Measurements from ENCODE around the gene DEK. TPM values are rescaled to one million over a fixed set of nuclear protein-coding genes. Genes with fewer than 3 reads are reported as not detected.

Gene DEK
- total RNA-seq, 1 experiment from 2014 or later = 108 TPM

- ChIA-PET RAD21 (ENCODE audit: low non-redundant PET in 1 of 2, low total read pairs in 2 of 2, uncharacterized antibody in 2 of 2, unreplicated experiment in 2 of 2) (no interaction called here), POLR2A (no interaction called here), CTCF (interaction anchor here (0.7 kb wide), 1 partner anchor 96 kb away, joined by 3 read pairs; no protein-coding TSS in a partner anchor)
- H3K4me2 ChIP-seq (ENCODE audit: low read length) = no peak overlapping the region
- no peaks in the 10 kb centered on the region for H3K36me3 ChIP-seq (ENCODE audit: control insufficient read depth in 1 of 2, insufficient read depth in 2 of 2, low read length in 2 of 2)
- peak; percentile 56 for TF ChIP-seq RAD21 (IDR thresholded peaks at IDR 0.05; ENCODE audit: low read depth)
- TF ChIP-seq CTCF (IDR thresholded peaks at IDR 0.05 in 2 of 3, conservative IDR thresholded peaks at IDR 0.05 in 1 of 3; ENCODE audit: borderline replicate concordance in 1 of 3, insufficient read depth in 1 of 3, low read depth in 2 of 3, low read length in 2 of 3) = peak in 1 of 3 experiments; percentile 24; a peak in 1 of 6 replicates
- TF ChIP-seq FOSL1 (IDR thresholded peaks at IDR 0.05; ENCODE audit: low read depth) = no peak
- ATAC-seq (peak; percentile 77), DNase-seq (ENCODE audit: low read depth, low spot score) (no peak)
- no peaks in the 10 kb centered on the region for H3K9me2 ChIP-seq (ENCODE audit: insufficient read depth)
- no peaks in the 10 kb centered on the region for H4K20me1 ChIP-seq (ENCODE audit: insufficient read depth)
- intact Hi-C loops (cut with micrococcal nuclease) = loop anchor here (10.0 kb wide), 1 partner anchor 478 kb away; no protein-coding TSS in a partner anchor
- BruUV-seq (replicated peaks) = no TSS peak
- no peak overlapping the region for H3K27ac ChIP-seq (ENCODE audit: low read depth, low read length)
- H3K27me3 ChIP-seq (ENCODE audit: insufficient read depth, low read length) = no peaks in the 10 kb centered on the region
- H3K4me1 ChIP-seq (ENCODE audit: control insufficient read depth in 1 of 2, insufficient read depth in 2 of 2, low read length in 2 of 2) = no peaks in the 10 kb centered on the region
- H3K9me3 ChIP-seq (ENCODE audit: control insufficient read depth in 1 of 2, insufficient read depth in 1 of 2, low read depth in 1 of 2, low read length in 2 of 2) = no peaks in the 10 kb centered on the region
- no peak overlapping the region for H2AFZ ChIP-seq (ENCODE audit: low read depth, low read length, poor library complexity, severe bottlenecking)
- H3K9ac ChIP-seq (ENCODE audit: low read length) = no peak overlapping the region
- no peak overlapping the region for H3K4me3 ChIP-seq (replicated peaks in 1 of 2; ENCODE audit: low read depth in 1 of 2, low read length in 2 of 2)
- H3K79me2 ChIP-seq (ENCODE audit: insufficient read depth, low read length) = no peaks in the 10 kb centered on the region
These were observed 38.5 kb upstream of the DEK start for GRCh38 chr6:18302561-18303439.

- Histone ChIP-seq H3K4me2 (ENCODE audit: low read length) (no peak overlapping the region), H3K9me2 (ENCODE audit: insufficient read depth) (no peaks in the 10 kb centered on the region), H4K20me1 (ENCODE audit: insufficient read depth) (no peaks in the 10 kb centered on the region), H3K9me3 (ENCODE audit: control insufficient read depth in 1 of 2, insufficient read depth in 1 of 2, low read depth in 1 of 2, low read length in 2 of 2) (no peaks in the 10 kb centered on the region), H3K36me3 (ENCODE audit: control insufficient read depth in 1 of 2, insufficient read depth in 2 of 2, low read length in 2 of 2) (no peaks in the 10 kb centered on the region), H3K9ac (ENCODE audit: low read length) (no peak overlapping the region), H2AFZ (ENCODE audit: low read depth, low read length, poor library complexity, severe bottlenecking) (no peak overlapping the region), H3K27me3 (ENCODE audit: insufficient read depth, low read length) (no peaks in the 10 kb centered on the region), H3K4me3 (replicated peaks in 1 of 2; ENCODE audit: low read depth in 1 of 2, low read length in 2 of 2) (no peak overlapping the region), H3K27ac (ENCODE audit: low read depth, low read length) (no peak overlapping the region), H3K4me1 (ENCODE audit: control insufficient read depth in 1 of 2, insufficient read depth in 2 of 2, low read length in 2 of 2) (no peaks in the 10 kb centered on the region), H3K79me2 (ENCODE audit: insufficient read depth, low read length) (no peaks in the 10 kb centered on the region)
- CTCF ChIA-PET = no interaction called here
- intact Hi-C loops (cut with micrococcal nuclease) = no loop called here
- DNase-seq (ENCODE audit: low read depth, low spot score) (no peak), ATAC-seq (no peak)
- RAD21 ChIA-PET (ENCODE audit: low non-redundant PET in 1 of 2, low total read pairs in 2 of 2, uncharacterized antibody in 2 of 2, unreplicated experiment in 2 of 2) = no interaction called here
- POLR2A ChIA-PET = no interaction called here
- no TSS peak for BruUV-seq (replicated peaks)
- TF ChIP-seq SP1 (IDR thresholded peaks at IDR 0.05; ENCODE audit: low read depth) = no peak
- TF ChIP-seq FOSL1 (IDR thresholded peaks at IDR 0.05; ENCODE audit: low read depth) = no peak
- no peak for TF ChIP-seq CBX3 (IDR thresholded peaks at IDR 0.05; ENCODE audit: low read depth)
- TF ChIP-seq CTCF (IDR thresholded peaks at IDR 0.05 in 2 of 3, conservative IDR thresholded peaks at IDR 0.05 in 1 of 3; ENCODE audit: borderline replicate concordance in 1 of 3, insufficient read depth in 1 of 3, low read depth in 2 of 3, low read length in 2 of 3) = no peak
- TF ChIP-seq EZH2phosphoT487 (IDR thresholded peaks at IDR 0.05; ENCODE audit: borderline replicate concordance) = no peak
- TF ChIP-seq POLR2AphosphoS5 (IDR thresholded peaks at IDR 0.05; ENCODE audit: low read depth, low read length) = no peak
- TF ChIP-seq RAD21 (IDR thresholded peaks at IDR 0.05; ENCODE audit: low read depth) = no peak
These were observed 29.0 kb upstream of the DEK start for GRCh38 chr6:18293076-18293904.

All from HCT116 (cell line).